ENCODE data around the gene LRRC1.

LRRC1 gene

GRCh38 chr6:53913286-53913685 lies 118.5 kb downstream of the LRRC1 start:
- TF ChIP-seq SIN3A (IDR thresholded peaks at IDR 0.05; ENCODE audit: borderline replicate concordance, insufficient read depth, low read length): no peak
- TF ChIP-seq, protein P1, sequence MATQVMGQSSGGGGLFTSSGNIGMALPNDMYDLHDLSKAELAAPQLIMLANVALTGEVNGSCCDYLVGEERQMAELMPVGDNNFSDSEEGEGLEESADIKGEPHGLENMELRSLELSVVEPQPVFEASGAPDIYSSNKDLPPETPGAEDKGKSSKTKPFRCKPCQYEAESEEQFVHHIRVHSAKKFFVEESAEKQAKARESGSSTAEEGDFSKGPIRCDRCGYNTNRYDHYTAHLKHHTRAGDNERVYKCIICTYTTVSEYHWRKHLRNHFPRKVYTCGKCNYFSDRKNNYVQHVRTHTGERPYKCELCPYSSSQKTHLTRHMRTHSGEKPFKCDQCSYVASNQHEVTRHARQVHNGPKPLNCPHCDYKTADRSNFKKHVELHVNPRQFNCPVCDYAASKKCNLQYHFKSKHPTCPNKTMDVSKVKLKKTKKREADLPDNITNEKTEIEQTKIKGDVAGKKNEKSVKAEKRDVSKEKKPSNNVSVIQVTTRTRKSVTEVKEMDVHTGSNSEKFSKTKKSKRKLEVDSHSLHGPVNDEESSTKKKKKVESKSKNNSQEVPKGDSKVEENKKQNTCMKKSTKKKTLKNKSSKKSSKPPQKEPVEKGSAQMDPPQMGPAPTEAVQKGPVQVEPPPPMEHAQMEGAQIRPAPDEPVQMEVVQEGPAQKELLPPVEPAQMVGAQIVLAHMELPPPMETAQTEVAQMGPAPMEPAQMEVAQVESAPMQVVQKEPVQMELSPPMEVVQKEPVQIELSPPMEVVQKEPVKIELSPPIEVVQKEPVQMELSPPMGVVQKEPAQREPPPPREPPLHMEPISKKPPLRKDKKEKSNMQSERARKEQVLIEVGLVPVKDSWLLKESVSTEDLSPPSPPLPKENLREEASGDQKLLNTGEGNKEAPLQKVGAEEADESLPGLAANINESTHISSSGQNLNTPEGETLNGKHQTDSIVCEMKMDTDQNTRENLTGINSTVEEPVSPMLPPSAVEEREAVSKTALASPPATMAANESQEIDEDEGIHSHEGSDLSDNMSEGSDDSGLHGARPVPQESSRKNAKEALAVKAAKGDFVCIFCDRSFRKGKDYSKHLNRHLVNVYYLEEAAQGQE (IDR thresholded peaks at IDR 0.05; ENCODE audit: insufficient read depth in 1 of 2, low read depth in 2 of 2, low read length in 2 of 2): no peak
- no peak for TF ChIP-seq POLR2AphosphoS5 (IDR thresholded peaks at IDR 0.05; ENCODE audit: low read depth, low read length)
- no peak for TF ChIP-seq TAF1 (IDR thresholded peaks at IDR 0.05; ENCODE audit: borderline replicate concordance, insufficient read depth, low read length)
- no peak for TF ChIP-seq FOXP2 (optimal IDR thresholded peaks at IDR 0.05; ENCODE audit: borderline replicate concordance, extremely low read depth, extremely low read length, insufficient read depth)

DNA sequence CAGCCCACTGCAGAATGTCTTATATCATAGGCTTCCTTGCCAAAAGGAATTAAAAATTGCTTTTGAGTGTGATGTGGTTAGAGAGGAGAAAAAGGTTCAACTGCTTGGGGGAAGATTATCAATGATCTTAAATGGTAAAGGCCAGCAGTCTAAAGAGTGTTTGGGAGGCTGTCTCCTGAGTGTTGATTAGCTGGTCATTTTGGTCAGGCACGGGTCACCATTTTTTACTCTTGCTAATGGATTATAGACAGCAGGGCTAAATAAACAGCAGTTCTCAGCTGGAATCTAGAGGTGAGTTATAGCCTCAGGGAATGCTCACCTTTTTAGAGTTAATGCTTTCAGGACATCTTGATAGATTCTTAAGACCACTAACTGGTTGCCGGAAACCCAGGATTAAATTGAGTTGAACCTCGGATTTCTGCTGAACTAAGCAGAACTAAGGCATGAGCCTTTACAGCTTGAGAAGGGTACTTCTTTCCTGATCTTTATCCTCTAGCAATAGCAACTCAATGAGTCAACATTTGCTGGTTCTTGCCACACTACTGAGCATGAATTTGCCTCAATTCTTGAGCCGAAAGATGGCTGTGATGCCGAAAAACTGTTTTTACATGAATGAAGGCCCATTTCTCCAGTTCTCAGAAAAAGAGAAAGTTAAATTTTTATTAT lies 120.4 kb downstream of the LRRC1 start:
- TF ChIP-seq TAF1 (IDR thresholded peaks at IDR 0.05; ENCODE audit: borderline replicate concordance, insufficient read depth, low read length) (no peak), FOXP2 (optimal IDR thresholded peaks at IDR 0.05; ENCODE audit: borderline replicate concordance, extremely low read depth, extremely low read length, insufficient read depth) (no peak)

DNA sequence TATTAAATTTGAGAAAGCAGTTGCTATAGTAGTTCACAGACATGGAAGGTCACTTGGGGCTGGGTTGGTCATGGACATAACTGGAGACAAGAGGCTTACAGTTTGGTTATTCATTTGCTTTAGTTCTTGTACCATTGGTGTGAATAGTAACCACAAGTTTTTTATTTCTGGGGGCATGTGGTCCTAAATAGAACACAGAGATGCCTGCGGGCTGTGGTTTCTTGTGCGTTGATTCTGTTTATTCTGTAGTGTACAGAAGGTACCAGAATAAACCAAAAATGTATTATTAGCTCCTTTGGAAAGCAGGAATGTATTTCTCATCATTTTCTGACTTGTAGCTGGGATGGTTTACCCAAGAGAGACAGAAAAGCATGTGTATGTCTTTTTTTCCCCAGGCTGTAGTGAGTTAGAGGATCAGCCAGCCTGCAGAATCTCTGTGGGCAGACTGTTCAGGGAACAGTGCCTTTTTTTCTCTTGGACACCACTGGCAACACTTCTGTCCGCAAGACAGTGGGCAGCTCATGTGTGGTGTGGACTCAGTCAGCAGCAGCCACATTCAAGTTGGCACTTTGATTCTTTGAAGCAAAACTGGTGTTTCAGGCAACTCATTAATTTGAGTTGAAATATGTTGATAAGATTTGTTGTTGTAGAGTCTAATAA lies 122.1 kb downstream of the LRRC1 start:
- no peak for TF ChIP-seq FOXP2 (optimal IDR thresholded peaks at IDR 0.05; ENCODE audit: borderline replicate concordance, extremely low read depth, extremely low read length, insufficient read depth)
- TF ChIP-seq POLR2AphosphoS5 (IDR thresholded peaks at IDR 0.05; ENCODE audit: low read depth, low read length): no peak
- TF ChIP-seq, protein P1 (IDR thresholded peaks at IDR 0.05; ENCODE audit: insufficient read depth in 1 of 2, low read depth in 2 of 2, low read length in 2 of 2): no peak
- TF ChIP-seq SIN3A (IDR thresholded peaks at IDR 0.05; ENCODE audit: borderline replicate concordance, insufficient read depth, low read length): no peak
- no peak for TF ChIP-seq TAF1 (IDR thresholded peaks at IDR 0.05; ENCODE audit: borderline replicate concordance, insufficient read depth, low read length)

DNA sequence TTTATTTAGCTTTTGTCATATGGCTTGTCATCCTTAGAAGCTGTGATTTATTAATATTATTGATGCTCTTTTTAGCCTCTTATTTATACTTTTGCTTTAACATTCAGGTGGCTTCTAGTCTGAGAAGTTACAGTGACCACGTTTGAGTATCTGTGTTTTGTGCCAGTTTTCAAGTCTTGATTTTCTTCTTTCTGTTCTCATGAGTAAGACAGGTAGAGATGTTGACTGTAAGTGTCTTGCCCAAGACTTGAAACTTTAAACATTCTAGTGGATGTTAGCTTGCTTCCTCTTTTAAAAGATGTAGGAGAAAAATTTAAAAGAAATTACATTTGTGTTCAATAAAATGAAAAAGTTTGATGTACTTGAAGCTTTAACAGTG lies 122.6 kb downstream of the LRRC1 start:
- no peak for TF ChIP-seq FOXP2 (optimal IDR thresholded peaks at IDR 0.05; ENCODE audit: borderline replicate concordance, extremely low read depth, extremely low read length, insufficient read depth)

DNA sequence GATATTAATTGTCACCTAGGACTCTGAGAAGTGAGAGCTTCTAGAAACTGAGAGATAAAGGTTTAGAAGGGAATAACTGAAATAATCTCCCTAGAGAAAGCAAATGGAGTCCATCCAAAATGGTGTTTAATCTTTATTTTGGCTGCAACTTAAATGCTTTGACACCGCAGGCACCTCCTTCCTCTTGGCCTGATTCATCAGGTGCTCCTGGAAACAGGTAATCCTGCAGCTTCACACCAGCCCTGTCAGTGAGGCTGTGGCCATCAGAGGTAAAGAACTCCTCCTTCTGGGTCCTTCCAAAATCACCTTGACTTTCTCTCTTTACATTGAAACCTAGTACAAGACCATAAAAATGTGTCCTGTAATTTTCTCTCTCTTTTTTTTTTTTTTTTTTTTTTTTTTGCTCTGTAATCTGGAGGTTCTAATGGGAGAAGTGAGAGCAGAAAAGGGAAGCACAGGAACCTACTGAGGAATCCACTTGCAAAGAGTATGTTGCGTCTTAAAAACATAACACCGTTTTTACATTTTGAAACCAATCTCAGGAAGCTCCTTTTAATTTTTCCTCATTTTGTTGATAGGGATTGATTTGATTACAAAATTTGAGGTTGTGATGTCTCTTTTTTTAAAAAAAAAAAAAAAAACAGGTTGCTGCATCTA lies 124.2 kb downstream of the LRRC1 start:
- TF ChIP-seq FOXP2 (optimal IDR thresholded peaks at IDR 0.05; ENCODE audit: borderline replicate concordance, extremely low read depth, extremely low read length, insufficient read depth): no peak
- TF ChIP-seq TAF1 (IDR thresholded peaks at IDR 0.05; ENCODE audit: borderline replicate concordance, insufficient read depth, low read length): no peak
- TF ChIP-seq, protein P1 (IDR thresholded peaks at IDR 0.05; ENCODE audit: insufficient read depth in 1 of 2, low read depth in 2 of 2, low read length in 2 of 2): no peak
- TF ChIP-seq SIN3A (IDR thresholded peaks at IDR 0.05; ENCODE audit: borderline replicate concordance, insufficient read depth, low read length): no peak

DNA sequence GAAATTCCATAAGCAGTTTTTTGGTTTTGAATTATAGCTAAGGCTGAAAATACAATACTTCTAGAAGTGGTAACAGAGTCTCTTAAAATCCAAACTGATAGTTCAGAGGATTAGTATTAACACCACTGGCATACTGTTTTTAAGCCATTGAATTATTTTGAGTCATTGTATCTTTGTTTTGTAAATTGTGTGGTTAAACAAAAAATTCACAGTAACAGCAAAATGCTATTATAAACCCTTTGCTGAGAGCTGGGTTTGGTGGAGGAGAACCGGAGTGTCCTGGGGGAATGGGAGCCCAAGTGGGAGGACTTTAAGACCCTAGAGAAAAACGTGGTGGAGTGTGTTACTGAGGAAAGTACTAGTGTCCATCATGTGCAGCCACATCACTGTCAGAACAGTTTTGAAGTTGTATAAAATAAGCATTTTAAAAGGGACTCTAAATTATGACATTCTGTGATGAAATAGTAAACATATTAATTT lies 125.1 kb downstream of the LRRC1 start:
- no peak for TF ChIP-seq TAF1 (IDR thresholded peaks at IDR 0.05; ENCODE audit: borderline replicate concordance, insufficient read depth, low read length)
- no peak for TF ChIP-seq POLR2AphosphoS5 (IDR thresholded peaks at IDR 0.05; ENCODE audit: low read depth, low read length)
- TF ChIP-seq FOXP2 (optimal IDR thresholded peaks at IDR 0.05; ENCODE audit: borderline replicate concordance, extremely low read depth, extremely low read length, insufficient read depth): no peak
- TF ChIP-seq, protein P1 (IDR thresholded peaks at IDR 0.05; ENCODE audit: insufficient read depth in 1 of 2, low read depth in 2 of 2, low read length in 2 of 2): no peak
- no peak for TF ChIP-seq SIN3A (IDR thresholded peaks at IDR 0.05; ENCODE audit: borderline replicate concordance, insufficient read depth, low read length)
